Medulla oblongata (tissue), 1 donor: ENCODE measurements around the gene ADIRF.
"Not testable (repeated sequence)": the region's sequence is repeated elsewhere in the genome, so short reads cannot be mapped to it uniquely, and the experiment has no call there.

ENCODE experiments used
- DNase-seq: peaks from one replicate; pipeline ENCODE4 v3.0.0-alpha.2; 2015; ENCODE audit errors: extremely low spot score

The ADIRF gene

DNA sequence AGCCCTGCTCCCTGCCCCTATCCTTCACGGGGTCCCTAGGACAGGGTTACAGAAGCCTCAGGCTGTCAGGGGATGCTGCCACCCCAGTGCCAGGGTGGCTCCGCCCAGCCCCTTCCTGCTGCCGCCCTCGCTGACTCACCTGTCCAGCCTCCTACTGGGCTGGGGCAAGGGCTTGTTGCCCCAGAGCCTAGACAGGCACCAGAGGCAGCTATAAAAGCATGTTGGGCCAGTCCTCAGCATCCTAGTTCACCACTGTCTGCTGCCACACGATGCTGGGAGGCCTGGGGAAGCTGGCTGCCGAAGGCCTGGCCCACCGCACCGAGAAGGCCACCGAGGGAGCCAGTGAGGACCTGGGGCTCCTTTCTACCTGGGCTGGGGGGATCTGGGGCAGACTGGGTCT lies 51.8 kb downstream of the ADIRF start, which contains the start of gene FAM25A:
Gene FAM25A, plus strand, starts transcription at position 239 of the 400 bp plus-strand sequence. Its CDS starts 31 bp downstream, at position 270.
- not testable (repeated sequence) for DNase-seq
